PFSK-1 (cell line): ENCODE results near the gene KRT222.

ENCODE experiments used
- FOXP2 ChIP-seq: optimal IDR thresholded peaks from 2 replicates; pipeline ENCODE3; 2011; ENCODE audit warnings: borderline replicate concordance, control low read depth, inconsistent platforms; ENCODE audit not compliant: insufficient read depth; ENCODE audit errors: extremely low read length, extremely low read depth
- POLR2AphosphoS5 ChIP-seq: IDR thresholded peaks from 2 replicates; pipeline ENCODE4 v1.6.1; 2012; ENCODE audit warnings: low read depth, mild to moderate bottlenecking, control low read depth, low read length, moderate library complexity
- SIN3A ChIP-seq: IDR thresholded peaks from 2 replicates; pipeline ENCODE4 v1.6.1; 2012; ENCODE audit warnings: mild to moderate bottlenecking, low read length, moderate library complexity, borderline replicate concordance; ENCODE audit not compliant: insufficient read depth
- TAF1 ChIP-seq: IDR thresholded peaks from 2 replicates; pipeline ENCODE4 v1.6.1; 2012; ENCODE audit warnings: low read length, control low read depth, borderline replicate concordance; ENCODE audit not compliant: insufficient read depth
- TF ChIP-seq, protein P1 (sequence below), 2 experiments: IDR thresholded peaks; 2 replicates each; pipeline versions ENCODE4 v1.6.1 to v1.8.0; 2011 to 2012; ENCODE audit warnings: low read depth in 2 of 2, low read length in 2 of 2, control low read depth in 1 of 2, inconsistent platforms in 1 of 2, mild to moderate bottlenecking in 1 of 2, moderate library complexity in 1 of 2; ENCODE audit not compliant: insufficient read depth in 1 of 2

Gene KRT222

DNA sequence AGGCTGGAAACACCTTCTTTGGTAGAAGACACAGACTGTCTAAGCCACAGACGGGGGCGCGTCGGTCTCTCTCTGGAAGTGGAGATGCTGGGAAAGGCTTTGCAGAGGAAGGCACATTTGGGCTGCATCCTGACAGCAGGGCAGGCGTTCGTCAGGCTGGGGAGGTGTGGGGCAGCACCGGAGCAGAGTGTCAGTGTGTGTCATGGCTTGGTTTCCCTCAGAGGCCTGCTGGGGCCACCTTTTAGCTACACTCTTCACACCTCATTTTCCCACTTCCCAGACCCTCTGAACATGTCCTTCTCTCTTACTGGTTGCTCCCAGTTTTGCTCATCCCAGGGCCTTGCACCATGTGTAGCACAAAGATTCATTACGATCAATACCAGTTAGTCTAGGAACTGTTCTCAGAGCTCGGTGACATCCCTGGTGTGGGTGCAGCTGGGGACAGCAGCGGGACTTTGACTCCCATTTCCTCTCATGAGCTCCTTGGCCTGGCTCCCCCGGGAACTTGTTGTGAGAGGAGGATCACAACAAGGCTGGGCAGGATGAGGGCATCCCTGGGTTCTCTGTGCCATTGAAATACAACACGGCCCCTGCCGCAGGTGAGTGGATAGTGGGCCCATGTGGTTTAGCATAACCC, 50.4 kb downstream of the KRT222 start:
- no peak for TF ChIP-seq SIN3A

GRCh38 chr17:40613467-40614154, 51.4 kb downstream of the KRT222 start:
- TF ChIP-seq SIN3A, result no peak
- no peak for TF ChIP-seq POLR2AphosphoS5
- no peak for TF ChIP-seq FOXP2
- TF ChIP-seq, protein P1, sequence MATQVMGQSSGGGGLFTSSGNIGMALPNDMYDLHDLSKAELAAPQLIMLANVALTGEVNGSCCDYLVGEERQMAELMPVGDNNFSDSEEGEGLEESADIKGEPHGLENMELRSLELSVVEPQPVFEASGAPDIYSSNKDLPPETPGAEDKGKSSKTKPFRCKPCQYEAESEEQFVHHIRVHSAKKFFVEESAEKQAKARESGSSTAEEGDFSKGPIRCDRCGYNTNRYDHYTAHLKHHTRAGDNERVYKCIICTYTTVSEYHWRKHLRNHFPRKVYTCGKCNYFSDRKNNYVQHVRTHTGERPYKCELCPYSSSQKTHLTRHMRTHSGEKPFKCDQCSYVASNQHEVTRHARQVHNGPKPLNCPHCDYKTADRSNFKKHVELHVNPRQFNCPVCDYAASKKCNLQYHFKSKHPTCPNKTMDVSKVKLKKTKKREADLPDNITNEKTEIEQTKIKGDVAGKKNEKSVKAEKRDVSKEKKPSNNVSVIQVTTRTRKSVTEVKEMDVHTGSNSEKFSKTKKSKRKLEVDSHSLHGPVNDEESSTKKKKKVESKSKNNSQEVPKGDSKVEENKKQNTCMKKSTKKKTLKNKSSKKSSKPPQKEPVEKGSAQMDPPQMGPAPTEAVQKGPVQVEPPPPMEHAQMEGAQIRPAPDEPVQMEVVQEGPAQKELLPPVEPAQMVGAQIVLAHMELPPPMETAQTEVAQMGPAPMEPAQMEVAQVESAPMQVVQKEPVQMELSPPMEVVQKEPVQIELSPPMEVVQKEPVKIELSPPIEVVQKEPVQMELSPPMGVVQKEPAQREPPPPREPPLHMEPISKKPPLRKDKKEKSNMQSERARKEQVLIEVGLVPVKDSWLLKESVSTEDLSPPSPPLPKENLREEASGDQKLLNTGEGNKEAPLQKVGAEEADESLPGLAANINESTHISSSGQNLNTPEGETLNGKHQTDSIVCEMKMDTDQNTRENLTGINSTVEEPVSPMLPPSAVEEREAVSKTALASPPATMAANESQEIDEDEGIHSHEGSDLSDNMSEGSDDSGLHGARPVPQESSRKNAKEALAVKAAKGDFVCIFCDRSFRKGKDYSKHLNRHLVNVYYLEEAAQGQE (IDR thresholded peaks at IDR 0.05; ENCODE audit: insufficient read depth in 1 of 2, low read depth in 2 of 2, low read length in 2 of 2), result no peak
- no peak for TF ChIP-seq TAF1

GRCh38 chr17:40612599-40613244, 52.3 kb downstream of the KRT222 start:
- TF ChIP-seq TAF1 (no peak), SIN3A (no peak), FOXP2 (no peak), POLR2AphosphoS5 (no peak)
- TF ChIP-seq, protein P1 (IDR thresholded peaks at IDR 0.05; ENCODE audit: insufficient read depth in 1 of 2, low read depth in 2 of 2, low read length in 2 of 2), result no peak

GRCh38 chr17:40611840-40612474, 53.0 kb downstream of the KRT222 start:
- TF ChIP-seq, protein P1 (IDR thresholded peaks at IDR 0.05; ENCODE audit: insufficient read depth in 1 of 2, low read depth in 2 of 2, low read length in 2 of 2), result no peak
- TF ChIP-seq SIN3A (no peak), POLR2AphosphoS5 (no peak), TAF1 (no peak), FOXP2 (no peak)

- TF ChIP-seq TAF1, result no peak
Measured at GRCh38 chr17:40610359-40610758, 54.6 kb downstream of the KRT222 start.

DNA sequence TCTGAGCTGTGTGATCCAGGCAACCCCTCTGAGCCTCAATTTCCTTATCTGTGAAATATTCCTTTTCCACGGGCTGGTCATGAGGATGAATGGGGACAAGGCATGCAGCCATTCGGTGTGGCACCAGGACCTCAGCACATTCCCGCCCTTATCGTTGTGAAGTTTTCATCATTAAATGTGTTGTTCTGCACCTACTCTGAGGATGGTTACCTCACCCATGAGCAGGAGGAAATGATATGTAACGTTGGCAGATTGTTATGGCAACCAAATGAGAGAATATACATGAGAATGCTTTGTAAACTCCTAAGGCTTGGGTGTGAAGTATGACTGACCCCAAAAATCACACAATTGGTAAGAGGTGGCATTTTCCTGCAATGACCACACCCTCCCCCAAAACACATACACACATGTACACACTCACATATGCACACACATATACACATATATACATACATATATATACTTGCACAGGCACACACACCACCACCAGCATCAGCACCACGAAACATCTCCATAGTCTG, 56.9 kb downstream of the KRT222 start:
- TF ChIP-seq TAF1 (no peak), SIN3A (no peak), POLR2AphosphoS5 (no peak), FOXP2 (no peak)
- TF ChIP-seq, protein P1 (IDR thresholded peaks at IDR 0.05; ENCODE audit: insufficient read depth in 1 of 2, low read depth in 2 of 2, low read length in 2 of 2), result no peak
